H9 (cell line): ENCODE measurements around the gene DARS1. TPM values are rescaled to one million over a fixed set of nuclear protein-coding genes. Genes with fewer than 3 reads are reported as not detected.
A peak's percentile ranks its signal among the peaks of the same experiment; 100 is the strongest.

Experiments used
- DNase-seq: peaks from one replicate; pipeline ENCODE4 v3.0.0-alpha.2; 2017
- H2AFZ ChIP-seq: one replicate; pipeline ENCODE4 v1.6.1; 2013; ENCODE audit warnings: mild to moderate bottlenecking, low read length, control low read depth, moderate library complexity
- H2AK5ac ChIP-seq: 2 replicates; pipeline ENCODE4 v1.6.1; 2013; ENCODE audit warnings: low read length, control low read depth, mixed read lengths; ENCODE audit not compliant: insufficient read length
- H2BK120ac ChIP-seq: one replicate; pipeline ENCODE4 v1.6.1; 2013; ENCODE audit warnings: low read depth, mild to moderate bottlenecking, low read length, control low read depth, inconsistent platforms; ENCODE audit not compliant: poor library complexity, severe bottlenecking
- H2BK12ac ChIP-seq: 2 replicates; pipeline ENCODE4 v1.6.1; 2013; ENCODE audit warnings: low read length, control low read depth, mixed read lengths, low read depth; ENCODE audit not compliant: insufficient read length
- H2BK15ac ChIP-seq: 2 replicates; pipeline ENCODE4 v1.6.1; 2013; ENCODE audit warnings: low read depth, low read length, control low read depth
- H2BK20ac ChIP-seq: one replicate; pipeline ENCODE4 v1.6.1; 2013; ENCODE audit warnings: low read depth, mild to moderate bottlenecking, low read length, control low read depth, inconsistent platforms; ENCODE audit not compliant: poor library complexity, severe bottlenecking
- H2BK5ac ChIP-seq: 2 replicates; pipeline ENCODE4 v1.6.1; 2013; ENCODE audit warnings: low read length, control low read depth, mixed read lengths; ENCODE audit not compliant: insufficient read length
- H3K14ac ChIP-seq: 2 replicates; pipeline ENCODE4 v1.6.1; 2013; ENCODE audit warnings: low read length, control low read depth; ENCODE audit not compliant: insufficient read depth
- H3K18ac ChIP-seq: 2 replicates; pipeline ENCODE4 v1.6.1; 2013; ENCODE audit warnings: low read depth, mild to moderate bottlenecking, mixed read lengths, low read length, control low read depth; ENCODE audit not compliant: insufficient read length
- H3K23ac ChIP-seq: 2 replicates; pipeline ENCODE4 v1.6.1; 2013; ENCODE audit warnings: low read length, control low read depth, mixed read lengths, low read depth; ENCODE audit not compliant: insufficient read length
- H3K23me2 ChIP-seq: 2 replicates; pipeline ENCODE4 v1.6.1; 2013; ENCODE audit warnings: low read depth, mild to moderate bottlenecking, mixed read lengths, low read length, control low read depth; ENCODE audit not compliant: insufficient read length, poor library complexity, severe bottlenecking
- H3K27ac ChIP-seq: 2 replicates; pipeline ENCODE4 v1.5.1; 2013; ENCODE audit warnings: low read length, control low read depth, mixed read lengths, low read depth; ENCODE audit not compliant: insufficient read length
- H3K27me3 ChIP-seq: 2 replicates; pipeline ENCODE4 v1.6.1; 2013; ENCODE audit warnings: low read length, control low read depth, inconsistent platforms; ENCODE audit not compliant: insufficient read depth
- H3K4ac ChIP-seq: 2 replicates; pipeline ENCODE4 v1.6.1; 2013; ENCODE audit warnings: low read depth, mild to moderate bottlenecking, control low read depth, inconsistent platforms, low read length, moderate library complexity
- H3K4me1 ChIP-seq: 2 replicates; pipeline ENCODE4 v1.6.1; 2013; ENCODE audit warnings: low read length, control low read depth, inconsistent platforms; ENCODE audit not compliant: insufficient read depth
- H3K4me2 ChIP-seq: 2 replicates; pipeline ENCODE4 v1.6.1; 2013; ENCODE audit warnings: low read length, control low read depth, mixed read lengths; ENCODE audit not compliant: insufficient read length, insufficient read depth
- H3K56ac ChIP-seq: 2 replicates; pipeline ENCODE4 v1.6.1; 2013; ENCODE audit warnings: low read depth, mild to moderate bottlenecking, mixed read lengths, low read length, control low read depth; ENCODE audit not compliant: insufficient read length
- H3K79me1 ChIP-seq: 2 replicates; pipeline ENCODE4 v1.6.1; 2013; ENCODE audit warnings: low read depth, mild to moderate bottlenecking, moderate library complexity, low read length, control low read depth, inconsistent platforms; ENCODE audit not compliant: insufficient read depth, poor library complexity, severe bottlenecking
- H3K79me2 ChIP-seq: 2 replicates; pipeline ENCODE4 v1.6.1; 2013; ENCODE audit warnings: low read length, control low read depth, inconsistent platforms; ENCODE audit not compliant: insufficient read depth
- H3K9ac ChIP-seq: 2 replicates; pipeline ENCODE4 v1.6.1; 2013; ENCODE audit warnings: low read length, control low read depth, mixed read lengths; ENCODE audit not compliant: insufficient read length; ENCODE audit errors: extremely low read depth
- H3K9me3 ChIP-seq: one replicate; pipeline ENCODE4 v1.6.1; 2013; ENCODE audit warnings: low read depth, low read length, inconsistent platforms; ENCODE audit not compliant: control insufficient read depth
- H3T11ph ChIP-seq: one replicate; pipeline ENCODE4 v1.6.1; 2013; ENCODE audit warnings: mild to moderate bottlenecking, low read length, control low read depth, inconsistent platforms
- H4K20me1 ChIP-seq: one replicate; pipeline ENCODE4 v1.6.1; 2013; ENCODE audit not compliant: control insufficient read depth, insufficient read length, insufficient read depth
- H4K5ac ChIP-seq: 2 replicates; pipeline ENCODE4 v1.6.1; 2013; ENCODE audit warnings: low read depth, mild to moderate bottlenecking, mixed read lengths, low read length, control low read depth; ENCODE audit not compliant: insufficient read length
- H4K8ac ChIP-seq: replicated peaks from 2 replicates; pipeline ENCODE4 v1.6.1; 2013; ENCODE audit warnings: low read length, control low read depth, mixed read lengths, low read depth; ENCODE audit not compliant: insufficient read length
- H4K91ac ChIP-seq: 2 replicates; pipeline ENCODE4 v1.6.1; 2013; ENCODE audit warnings: low read depth, mild to moderate bottlenecking, moderate library complexity, mixed read lengths, low read length, control low read depth; ENCODE audit not compliant: insufficient read length
- H3K27ac Mint-ChIP-seq, 3 experiments: 2 replicates in 2 of 3; 3 replicates in 1 of 3; pipeline ENCODE4 v1.8.0; 2020 to 2021; ENCODE audit warnings: mixed read lengths in 3 of 3, mild to moderate bottlenecking in 1 of 3, moderate library complexity in 1 of 3
- H3K27me3 Mint-ChIP-seq: 2 replicates; pipeline ENCODE4 v1.8.0; 2021; ENCODE audit warnings: low read depth, mild to moderate bottlenecking, moderate library complexity, mixed read lengths
- H3K36me3 Mint-ChIP-seq, 3 experiments: 2 replicates in 2 of 3; 3 replicates in 1 of 3; pipeline ENCODE4 v1.8.0; 2020 to 2021; ENCODE audit warnings: low read depth in 3 of 3, mixed read lengths in 3 of 3; ENCODE audit not compliant: insufficient read depth in 1 of 3
- H3K4me1 Mint-ChIP-seq, 2 experiments: 2 replicates each; pipeline ENCODE4 v1.8.0; 2020; ENCODE audit warnings: mixed read lengths in 2 of 2
- H3K4me3 Mint-ChIP-seq, 2 experiments: 2 replicates in 1 of 2; 3 replicates in 1 of 2; pipeline ENCODE4 v1.8.0; 2020 to 2021; ENCODE audit warnings: mild to moderate bottlenecking in 2 of 2, mixed read lengths in 2 of 2, moderate library complexity in 1 of 2
- H3K9me3 Mint-ChIP-seq, 2 experiments: 2 replicates in 1 of 2; 3 replicates in 1 of 2; pipeline ENCODE4 v1.8.0; 2020; ENCODE audit warnings: mild to moderate bottlenecking in 2 of 2, mixed read lengths in 2 of 2, moderate library complexity in 1 of 2
- CTCF ChIP-seq: fragments of 200-600 bp; sonication (generic); conservative IDR thresholded peaks from 3 replicates; pipeline ENCODE4 v1.8.0; 2021; ENCODE audit warnings: antibody characterized with exemption, mild to moderate bottlenecking
- WGBS: extraction: QIAGEN DNeasy Blood & Tissue Kit; methylation state at CpG from one replicate; pipeline ENCODE4 v1.1.7; 2013; ENCODE audit warnings: missing lambda C conversion rate, low lambda C conversion rate, mixed read lengths; ENCODE audit not compliant: insufficient read length; ENCODE audit errors: extremely low coverage; 5-methylcytosine and 5-hydroxymethylcytosine counted together
- total RNA-seq: library from RNA; stranded (reverse); gene quantifications from 2 replicates; pipeline ENCODE4 v1.2.1, GENCODE V29; 2021

The DARS1 gene
- total RNA-seq, 1 experiment from 2014 or later, result 117 TPM

DNA sequence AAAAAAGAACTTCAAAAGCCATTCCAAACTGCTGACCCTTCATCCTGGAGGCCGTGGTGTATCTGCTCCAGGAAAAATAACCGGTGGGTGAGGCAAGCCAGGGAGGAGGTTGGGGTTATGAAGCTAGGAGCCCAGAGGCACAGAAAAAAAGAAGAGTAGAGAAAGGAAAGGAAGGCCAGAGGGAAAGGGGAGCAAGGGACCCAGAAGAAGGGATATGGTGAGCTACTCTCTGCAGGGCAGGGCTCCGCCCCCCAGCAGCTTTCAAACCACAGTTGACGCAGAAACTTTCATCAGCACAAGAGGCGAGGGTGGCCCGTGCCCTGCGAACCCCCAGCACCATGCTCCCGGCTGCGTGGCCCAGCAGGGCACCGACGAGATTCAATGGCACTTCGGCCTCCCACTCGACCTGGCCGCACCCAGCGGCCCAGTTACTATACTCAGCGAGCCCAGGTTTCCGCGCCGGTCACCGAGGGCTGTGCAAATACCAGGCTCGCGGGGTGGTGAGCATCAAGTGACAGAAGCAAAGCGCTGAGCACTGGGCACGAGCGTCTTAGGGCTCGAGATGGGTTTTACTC, 109.8 kb downstream of the DARS1 start:
- peak; percentile 46 for DNase-seq
- Histone ChIP-seq H3K23ac (no peak overlapping the region), H3K14ac (peak overlapping the region; percentile 94), H2AFZ (no peak overlapping the region), H2BK5ac (no peak overlapping the region), H3K79me1 (peaks cover 7% of the 10 kb centered on the region), H3T11ph (no peak overlapping the region), H3K4ac (peak overlapping the region; percentile 2), H2BK15ac (no peak overlapping the region), H3K27me3 (no peaks in the 10 kb centered on the region), H3K56ac (no peak overlapping the region), H2BK12ac (no peak overlapping the region), H2BK120ac (no peak overlapping the region), H4K20me1 (no peaks in the 10 kb centered on the region), H4K8ac (no peak overlapping the region), H3K79me2 (peaks cover 16% of the 10 kb centered on the region; the same call in 1 of the 2 replicates), H2AK5ac (no peak overlapping the region), H4K91ac (no peak overlapping the region), H3K18ac (peak overlapping the region; percentile 73), H4K5ac (no peak overlapping the region), H3K23me2 (peaks cover 10% of the 10 kb centered on the region), H3K27ac (no peak overlapping the region), H3K4me1 (no peaks in the 10 kb centered on the region), H3K9me3 (no peaks in the 10 kb centered on the region), H2BK20ac (no peak overlapping the region), H3K4me2 (peak overlapping the region; percentile 55), H3K9ac (peak overlapping the region; percentile 92)
- H3K9me3 Mint-ChIP-seq, result no peaks in the 10 kb centered on the region
- H3K36me3 Mint-ChIP-seq, result peaks cover 23 to 40% (median 39%) of the 10 kb centered on the region in 3 experiments
- H3K4me3 Mint-ChIP-seq, result peak overlapping the region; percentile 85 to 90
- H3K27ac Mint-ChIP-seq, result peak overlapping the region; percentile 58 to 96 (median 92); a peak in 5 of 7 replicates
- TF ChIP-seq CTCF, result no peak
- WGBS, result no CpG with 5 or more reads among the region's 26 CpGs
- no peaks in the 10 kb centered on the region for H3K27me3 Mint-ChIP-seq
- peaks cover 23 to 30% of the 10 kb centered on the region in 2 experiments for H3K4me1 Mint-ChIP-seq
